Heart right ventricle (tissue), 16 donors: Measurements from ENCODE around the gene CDH13. TPM values are rescaled to one million over a fixed set of nuclear protein-coding genes. Genes with fewer than 3 reads are reported as not detected.

Experiments
- ATAC-seq, 8 donors: fragments of 200-7000 bp; cut with Tn5 transposase; one replicate each; pipeline ENCODE4 v1.9.1; 2020; ENCODE audit warnings: mild to moderate bottlenecking in 8 of 8, moderate library complexity in 8 of 8, moderate number of reproducible peaks in 1 of 8
- DNase-seq, 2 donors: peaks; one replicate each; pipeline ENCODE4 v3.0.0-alpha.2; 2020
- H3K27ac ChIP-seq, 10 donors: fragments of 200-600 bp; sonication (generic) in 2 of 10; one replicate each; pipeline versions ENCODE4 v1.5.0 to v1.8.0; 2020 to 2022; ENCODE audit warnings: mild to moderate bottlenecking in 3 of 10
- H3K27me3 ChIP-seq, 7 donors: fragments of 200-600 bp; one replicate each; pipeline ENCODE4 v1.8.0; 2021 to 2022; ENCODE audit warnings: mild to moderate bottlenecking in 2 of 7
- H3K36me3 ChIP-seq, 9 donors: fragments of 200-600 bp; sonication (generic) in 1 of 9; one replicate each; pipeline versions ENCODE4 v1.5.0 to v1.8.0; 2020 to 2022; ENCODE audit warnings: mild to moderate bottlenecking in 2 of 9
- H3K4me1 ChIP-seq, 9 donors: fragments of 200-600 bp; sonication (generic) in 1 of 9; one replicate each; pipeline versions ENCODE4 v1.5.0 to v1.8.0; 2020 to 2022; ENCODE audit warnings: mild to moderate bottlenecking in 4 of 9
- H3K4me3 ChIP-seq, 10 donors: fragments of 200-600 bp; sonication (generic) in 2 of 10; one replicate each; pipeline versions ENCODE4 v1.5.0 to v1.8.0; 2020 to 2022; ENCODE audit warnings: mild to moderate bottlenecking in 7 of 10, moderate library complexity in 2 of 10
- H3K9me3 ChIP-seq, 11 donors: fragments of 200-600 bp in 10 of 11; sonication (generic) in 2 of 11; one replicate each; pipeline versions ENCODE4 v1.5.0 to v1.8.0; 2013 to 2022; ENCODE audit warnings: mild to moderate bottlenecking in 2 of 11, control low read depth in 1 of 11, moderate library complexity in 1 of 11
- WGBS, 2 donors: extraction: QIAGEN DNeasy Blood & Tissue Kit; methylation state at CpG; one replicate each; pipeline ENCODE4 v1.1.7; 2013; ENCODE audit warnings: inconsistent platforms in 1 of 2; 5-methylcytosine and 5-hydroxymethylcytosine counted together
- intact Hi-C, 10 donors: fragments of 100-400 bp; cut with DNase I; formaldehyde crosslinking; loops; one replicate each; pipeline versions ENCODE4 v1.11.1 to v1.14.2; 2022
- polyA plus RNA-seq, 2 donors: library from polyadenylated mRNA; stranded (reverse); fragments of 200-250 nt; gene quantifications; one replicate each; pipeline ENCODE4 v1.2.3, GENCODE V29; 2013
- total RNA-seq, 10 donors: library from RNA; stranded (reverse); fragmentation: NEBNext Ultra II Directional in 3 of 10; extraction: Animal tissue kit (Norgen Biotek cat#: 25700) in 3 of 10; gene quantifications; one replicate each; pipeline versions ENCODE4 v1.2.1 to v1.2.4, GENCODE V29; 2021 to 2023
- TF ChIP-seq, protein P1 (sequence below), 9 donors: fragments of 200-600 bp; sonication (generic) in 2 of 9; IDR thresholded peaks; one replicate each; pipeline versions ENCODE4 v1.5.0 to v1.8.0; 2021 to 2022; ENCODE audit warnings: antibody characterized with exemption in 9 of 9, mild to moderate bottlenecking in 5 of 9, moderate library complexity in 1 of 9
- donor health status: Arrhythmogenic right ventricular cardiomyopathy.
- donor health status: ischemic (EF 13 %, LVEDD 7.1; RV severe dilation, severe dysfunction).
- donor health status: healthy with polysubstance abuse.
- donor health status: DM: no; HTN: yes; CAD: no.
- donor health status: DM: no; HTN: no; CAD: no.
- donor health status: ischemic (EF 25% LVEDD 6.9; RV normal size, moderate dysfunction).
- donor health status: ischemic (EF 25% LVEDD 5.7; RV mildly dilated, moderate dysfunction).
- donor health status: healthy.
- donor health status: DM: yes; HTN: yes; CAD: no.
- donor health status: Ischemic cardiomyopathy.
- donor health status: ischemic (EF 35%, LVEDD 5.7; RV mildly dilated, moderate dysfunction).
- donor health status: nonischemic (EF 11% LVEDD 7.7; RV severe dilation, severe dysfunction).
- donor health status: DM: yes; HTN: yes; CAD: no.
- donor health status: PGD.
- donor health status: ischemic (EF 29% LVEDD 5.4; RV normal size, mild dysfunction).
- donor health status: nonischemic (EF 23%, LVEDD 6.1; RV moderate dilation, normal function).

CDH13 gene
- total and polyA plus RNA-seq, 12 donors = 15.5 to 221 (median 168) TPM

DNA sequence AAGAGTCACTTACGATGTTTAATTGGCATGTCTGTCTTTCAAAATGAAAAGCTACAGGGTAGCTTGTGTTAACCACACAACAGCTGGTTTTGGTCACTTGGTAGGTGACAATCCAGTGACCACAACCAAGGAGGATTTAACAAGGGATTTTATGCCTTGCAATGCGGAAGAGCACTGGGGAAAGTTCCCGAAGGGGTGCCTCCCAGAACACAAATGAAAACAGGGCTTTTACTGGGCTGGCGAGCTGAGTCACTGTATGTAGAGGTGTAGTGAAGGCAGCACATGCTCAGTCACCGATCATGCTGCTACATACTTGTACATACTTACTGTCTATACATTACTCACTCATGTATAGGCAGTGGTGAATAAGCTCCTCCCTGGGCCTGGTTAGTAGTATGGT, 483.5 kb downstream of the CDH13 start:
- Histone ChIP-seq H3K9me3 (no peaks in the 10 kb centered on the region), H3K36me3 (peaks cover 0 to 7% (median 0%) of the 10 kb centered on the region in 9 donors), H3K27me3 (no peaks in the 10 kb centered on the region), H3K27ac (no peak overlapping the region), H3K4me3 (no peak overlapping the region), H3K4me1 (peaks cover 0 to 5% (median 0%) of the 10 kb centered on the region in 9 donors)
- no peak for ATAC-seq
- WGBS, 2 donors = 86 to 87% methylated on average over 5 of the region's 5 CpGs
- TF ChIP-seq, protein P1, sequence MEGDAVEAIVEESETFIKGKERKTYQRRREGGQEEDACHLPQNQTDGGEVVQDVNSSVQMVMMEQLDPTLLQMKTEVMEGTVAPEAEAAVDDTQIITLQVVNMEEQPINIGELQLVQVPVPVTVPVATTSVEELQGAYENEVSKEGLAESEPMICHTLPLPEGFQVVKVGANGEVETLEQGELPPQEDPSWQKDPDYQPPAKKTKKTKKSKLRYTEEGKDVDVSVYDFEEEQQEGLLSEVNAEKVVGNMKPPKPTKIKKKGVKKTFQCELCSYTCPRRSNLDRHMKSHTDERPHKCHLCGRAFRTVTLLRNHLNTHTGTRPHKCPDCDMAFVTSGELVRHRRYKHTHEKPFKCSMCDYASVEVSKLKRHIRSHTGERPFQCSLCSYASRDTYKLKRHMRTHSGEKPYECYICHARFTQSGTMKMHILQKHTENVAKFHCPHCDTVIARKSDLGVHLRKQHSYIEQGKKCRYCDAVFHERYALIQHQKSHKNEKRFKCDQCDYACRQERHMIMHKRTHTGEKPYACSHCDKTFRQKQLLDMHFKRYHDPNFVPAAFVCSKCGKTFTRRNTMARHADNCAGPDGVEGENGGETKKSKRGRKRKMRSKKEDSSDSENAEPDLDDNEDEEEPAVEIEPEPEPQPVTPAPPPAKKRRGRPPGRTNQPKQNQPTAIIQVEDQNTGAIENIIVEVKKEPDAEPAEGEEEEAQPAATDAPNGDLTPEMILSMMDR (IDR thresholded peaks at IDR 0.05) = no peak
- no peak for DNase-seq
- intact Hi-C loops = loop anchor here in 3 of 10 donors (10.0 kb wide), 1 partner anchor 335 kb away; no protein-coding TSS in a partner anchor

DNA sequence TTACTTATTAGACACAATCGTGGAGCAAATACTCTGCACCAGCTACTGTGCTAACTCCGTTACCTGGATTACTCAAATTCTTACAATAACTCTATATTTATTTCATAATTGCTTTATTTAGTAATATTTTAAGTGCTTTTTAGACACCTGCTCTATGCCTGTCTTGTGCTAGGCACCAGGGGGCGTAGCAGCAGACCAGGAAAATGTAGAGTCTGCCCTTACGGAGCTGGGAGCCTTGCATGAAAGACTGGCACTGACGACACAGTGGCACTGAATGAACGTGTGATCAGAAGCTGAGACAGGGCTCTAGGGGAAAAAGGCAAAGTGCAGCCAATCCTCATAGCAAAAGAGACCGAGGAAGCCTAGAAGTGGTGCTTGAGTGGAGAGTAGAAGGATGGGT, 486.5 kb downstream of the CDH13 start:
- WGBS, 2 donors = 47% methylated on average over 7 of the region's 7 CpGs
- peaks cover 0 to 10% (median 0%) of the 10 kb centered on the region in 9 donors for H3K4me1 ChIP-seq
- no peak overlapping the region for H3K27ac ChIP-seq
- TF ChIP-seq, protein P1 (IDR thresholded peaks at IDR 0.05) = peak in 8 of 9 donors; percentile 10 to 53 (median 37)
- no peaks in the 10 kb centered on the region for H3K9me3 ChIP-seq
- no peak for DNase-seq
- no peaks in the 10 kb centered on the region for H3K36me3 ChIP-seq
- ATAC-seq = peak in 3 of 8 donors; percentile 55 to 70 (median 69)
- intact Hi-C loops = loop anchor here in 3 of 10 donors (10.0 kb wide), 1 partner anchor 331 kb away; no protein-coding TSS in a partner anchor
- no peaks in the 10 kb centered on the region for H3K27me3 ChIP-seq
- H3K4me3 ChIP-seq = no peak overlapping the region

DNA sequence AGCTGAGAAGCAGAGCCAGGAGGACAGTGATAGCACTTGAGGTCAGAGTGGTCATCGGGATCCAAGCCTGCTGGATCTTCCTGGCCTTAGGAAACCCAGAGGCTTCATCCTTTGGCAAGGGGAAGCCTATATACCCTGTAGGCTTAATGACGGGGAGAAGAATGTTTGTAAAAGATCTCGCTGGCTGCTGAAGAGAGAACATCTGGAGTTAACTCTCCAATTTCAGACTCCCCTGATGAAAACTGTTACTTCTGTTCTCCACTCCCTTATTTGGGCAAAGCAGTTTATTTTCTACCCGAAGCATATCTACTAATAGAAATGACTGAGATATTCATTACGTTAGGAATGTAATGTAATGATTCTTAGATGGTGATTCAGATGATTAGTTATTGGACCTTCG, 487.0 kb downstream of the CDH13 start:
- Histone ChIP-seq H3K27ac (no peak overlapping the region), H3K4me3 (no peak overlapping the region), H3K9me3 (no peaks in the 10 kb centered on the region), H3K4me1 (peaks cover 0 to 10% (median 0%) of the 10 kb centered on the region in 9 donors), H3K36me3 (no peaks in the 10 kb centered on the region), H3K27me3 (no peaks in the 10 kb centered on the region)
- TF ChIP-seq, protein P1 (IDR thresholded peaks at IDR 0.05) = no peak
- DNase-seq = no peak
- WGBS, 2 donors = 69 to 77% methylated on average over 6 of the region's 6 CpGs
- ATAC-seq = peak in 1 of 8 donors; percentile 9
- intact Hi-C loops = loop anchor here in 3 of 10 donors (10.0 kb wide), 1 partner anchor 331 kb away; no protein-coding TSS in a partner anchor

DNA sequence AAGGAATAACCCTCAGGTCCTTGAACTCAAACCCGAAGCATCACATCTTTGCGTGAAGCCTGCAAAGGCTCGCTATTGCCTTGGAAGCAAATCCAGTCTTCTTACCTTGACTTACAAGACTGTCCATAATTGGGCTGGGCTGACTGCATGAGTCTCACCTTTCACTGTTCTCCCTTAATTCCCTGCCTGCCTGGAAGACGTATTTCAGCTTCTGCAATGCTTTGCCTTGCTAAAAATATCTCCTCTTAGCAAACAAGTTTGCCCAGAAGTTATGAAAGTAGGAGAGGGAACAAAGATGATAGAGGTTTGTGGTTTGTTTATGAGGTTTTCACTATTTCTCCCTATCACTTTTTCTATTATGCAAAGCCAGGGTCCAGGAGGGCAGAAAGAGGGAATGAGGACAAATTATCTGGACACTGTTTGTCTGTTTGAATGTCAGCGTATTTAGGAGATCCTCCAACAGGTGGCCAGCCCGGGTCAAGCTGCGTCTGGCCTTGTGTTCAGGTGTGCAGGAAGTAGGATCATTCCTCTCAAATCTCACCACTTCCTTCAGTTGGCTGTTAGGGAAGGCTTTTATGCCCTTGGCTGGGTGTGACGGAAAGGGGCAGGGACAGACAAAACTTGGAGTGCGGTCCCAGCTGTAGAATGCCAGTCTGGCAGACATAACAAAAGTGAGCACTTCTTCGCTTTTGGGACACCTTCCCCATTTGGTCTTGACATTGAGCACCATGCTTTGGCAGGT, 488.9 kb downstream of the CDH13 start:
- DNase-seq = no peak
- TF ChIP-seq, protein P1 (IDR thresholded peaks at IDR 0.05) = no peak
- Histone ChIP-seq H3K27me3 (no peaks in the 10 kb centered on the region), H3K9me3 (no peaks in the 10 kb centered on the region), H3K4me1 (peaks cover 0 to 10% (median 0%) of the 10 kb centered on the region in 9 donors), H3K27ac (no peak overlapping the region), H3K4me3 (no peak overlapping the region), H3K36me3 (no peaks in the 10 kb centered on the region)
- 82 to 83% methylated on average over 10 of the region's 10 CpGs for WGBS, 2 donors
- intact Hi-C loops = loop anchor here in 3 of 10 donors (10.0 kb wide), 1 partner anchor 329 kb away; no protein-coding TSS in a partner anchor
- no peak for ATAC-seq
